Adipose tissue (tissue), 3 donors: ENCODE measurements around the gene TNK2. TPM values are rescaled to one million over a fixed set of nuclear protein-coding genes. Genes with fewer than 3 reads are reported as not detected.
"Not testable (repeated sequence)": the region's sequence is repeated elsewhere in the genome, so short reads cannot be mapped to it uniquely, and the experiment has no call there.

Experiments
- H3K27ac ChIP-seq: one replicate; pipeline ENCODE4 v1.5.1; 2013; ENCODE audit warnings: low read depth, low read length
- WGBS, 3 donors: extraction: QIAGEN DNeasy Blood & Tissue Kit; methylation state at CpG; one replicate each; pipeline ENCODE4 v1.1.7; 2013; 5-methylcytosine and 5-hydroxymethylcytosine counted together
- polyA plus RNA-seq, 3 donors: library from polyadenylated mRNA; stranded (reverse); fragments of 200-250 nt; gene quantifications; one replicate each; pipeline ENCODE4 v1.2.3, GENCODE V29; 2013
- donor health status: healthy with polysubstance abuse.
- donor health status: Bipolar disorder and iron deficiency.
- donor health status: healthy.

The TNK2 gene
- polyA plus RNA-seq, 3 donors, result 19.7 to 51.6 (median 43.1) TPM

GRCh38 chr3:195929452-195929851 is 21.1 kb upstream of the TNK2 start:
- 66 to 82% (median 76%) methylated on average over 3 of the region's 3 CpGs for WGBS, 3 donors
- H3K27ac ChIP-seq, result no peak overlapping the region

DNA sequence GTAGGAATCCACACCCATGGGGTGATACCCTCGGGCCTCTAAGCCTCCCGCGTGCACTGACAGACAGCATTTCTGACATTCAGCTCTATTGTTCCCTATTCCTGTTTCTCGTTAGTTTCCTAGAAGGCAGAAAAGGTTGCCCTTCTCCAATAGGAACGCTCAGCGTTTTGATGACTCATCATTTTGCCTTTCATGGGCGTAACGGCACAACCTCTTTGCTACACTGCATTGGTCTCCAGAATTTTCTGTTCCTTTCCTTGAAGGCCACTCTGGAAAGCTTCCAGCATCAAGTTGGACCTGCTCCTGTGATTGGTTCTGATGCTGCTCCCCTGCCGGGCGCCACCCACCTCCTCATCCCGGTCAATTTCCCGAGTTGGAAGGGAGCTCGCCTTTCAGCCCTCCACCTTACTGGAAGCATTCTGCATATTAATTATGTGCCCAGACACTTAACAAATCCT is 13.0 kb upstream of the TNK2 start:
- H3K27ac ChIP-seq, result no peak overlapping the region
- WGBS, 3 donors, result 54 to 64% (median 61%) methylated on average over 13 of the region's 13 CpGs

DNA sequence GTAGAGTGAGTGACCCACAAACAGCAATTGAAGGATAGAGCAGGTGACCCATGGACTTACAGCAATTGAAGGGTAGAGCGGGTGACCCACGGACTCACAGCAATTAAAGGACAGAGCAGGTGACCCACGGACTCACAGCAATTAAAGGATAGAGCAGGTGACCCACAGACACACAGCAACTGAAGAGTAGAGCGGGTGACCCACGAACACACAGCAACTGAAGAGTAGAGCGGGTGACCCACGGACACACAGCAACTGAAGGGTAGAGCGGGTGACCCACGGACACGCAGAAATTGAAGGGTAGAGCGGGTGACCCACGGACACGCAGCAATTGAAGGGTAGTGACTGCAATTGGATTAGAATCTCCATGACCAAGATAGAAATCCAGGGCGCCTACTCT is 9.8 kb upstream of the TNK2 start:
- WGBS, 3 donors, result 91 to 96% (median 94%) methylated on average over 14 of the region's 14 CpGs
- no peak overlapping the region for H3K27ac ChIP-seq

GRCh38 chr3:195916991-195917390 is 8.6 kb upstream of the TNK2 start:
- 82 to 97% (median 94%) methylated on average over 9 of the region's 9 CpGs for whole genome bisulfite sequencing, 3 donors
- H3K27ac ChIP-seq, result no peak overlapping the region

GRCh38 chr3:195916291-195916690 is 7.9 kb upstream of the TNK2 start:
- 66 to 82% (median 81%) methylated on average over 6 of the region's 6 CpGs for WGBS, 3 donors

GRCh38 chr3:195914648-195915473 is 6.5 kb upstream of the TNK2 start:
- no peak overlapping the region for H3K27ac ChIP-seq
- WGBS, 3 donors, result 23 to 29% (median 25%) methylated on average over 14 of the region's 14 CpGs

More at GRCh38 chr3:195916291-195916690, 7.9 kb upstream of the TNK2 start:
- H3K27ac ChIP-seq, result no peak overlapping the region

DNA sequence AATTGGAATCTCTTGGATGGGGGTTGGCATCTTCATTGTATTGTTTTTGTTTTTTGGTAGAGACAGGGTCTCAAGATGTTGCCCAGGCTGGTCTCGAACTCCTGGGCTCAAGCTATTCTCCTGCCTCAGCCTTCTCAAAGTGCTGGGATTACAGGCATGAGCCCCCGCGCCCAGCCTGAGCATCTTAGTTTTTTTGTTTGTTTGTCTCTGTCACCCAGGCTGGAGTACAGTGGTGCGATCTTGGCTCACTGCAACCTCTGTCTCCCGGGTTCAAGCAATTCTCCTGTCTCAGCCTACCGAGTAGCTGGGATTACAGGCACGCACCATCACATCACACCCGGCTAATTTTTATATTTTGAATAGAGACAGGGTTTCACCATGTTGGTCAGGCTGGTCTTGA is 5.8 kb upstream of the TNK2 start:
- not testable (repeated sequence) for H3K27ac ChIP-seq
- 93 to 95% (median 94%) methylated on average over 8 of the region's 8 CpGs for WGBS, 3 donors

DNA sequence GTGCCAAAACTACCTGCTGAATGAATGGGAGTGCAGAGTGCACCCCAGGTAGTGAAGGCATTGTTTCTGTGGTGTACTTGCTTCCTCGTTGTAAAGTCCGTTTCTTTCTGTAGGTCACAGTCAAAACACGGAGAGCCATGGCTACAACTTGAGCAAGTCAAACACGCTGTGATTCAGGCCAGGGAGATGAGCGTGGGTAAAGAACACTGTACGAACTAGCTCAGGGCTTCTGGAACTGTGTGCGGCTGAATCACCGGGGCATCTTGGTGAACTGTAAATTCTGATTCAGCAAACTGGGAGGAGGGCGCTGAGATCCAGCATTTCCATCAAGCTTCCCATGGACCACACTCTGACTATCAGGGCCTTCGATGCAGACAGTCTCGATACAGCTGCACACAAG is 5.0 kb upstream of the TNK2 start:
- H3K27ac ChIP-seq, result no peak overlapping the region

DNA sequence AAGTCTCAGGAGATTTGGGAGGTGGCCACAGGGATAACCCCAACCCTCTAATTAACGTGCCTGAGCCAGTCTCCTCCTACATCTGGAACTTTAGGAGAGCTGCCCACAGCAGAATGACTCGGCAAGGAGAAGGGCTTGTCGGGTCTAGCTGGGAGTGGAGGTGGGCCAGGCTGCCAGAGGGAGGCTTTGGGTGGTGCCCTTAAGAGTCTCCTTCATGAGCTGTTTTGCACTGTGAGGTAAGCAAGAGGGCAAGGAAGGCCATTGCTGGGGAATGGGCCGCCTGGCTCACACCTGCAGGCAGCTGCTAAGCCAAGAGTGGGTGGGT is 3.6 kb upstream of the TNK2 start:
- H3K27ac ChIP-seq, result no peak overlapping the region
- WGBS, 3 donors, result 59 to 82% (median 65%) methylated on average over 4 of the region's 4 CpGs

More for the DNA sequence above, 5.0 kb upstream of the TNK2 start:
- WGBS, 3 donors, result 91 to 93% (median 93%) methylated on average over 11 of the region's 11 CpGs

- H3K27ac ChIP-seq, result no peak overlapping the region
- 87 to 92% (median 90%) methylated on average over 14 of the region's 14 CpGs for WGBS, 3 donors
Measured at GRCh38 chr3:195911041-195911945, 2.9 kb upstream of the TNK2 start.

- WGBS, 3 donors, result 87 to 92% (median 91%) methylated on average over 8 of the region's 8 CpGs
- H3K27ac ChIP-seq, result no peak overlapping the region
Measured at GRCh38 chr3:195910499-195910845, 2.1 kb upstream of the TNK2 start.

DNA sequence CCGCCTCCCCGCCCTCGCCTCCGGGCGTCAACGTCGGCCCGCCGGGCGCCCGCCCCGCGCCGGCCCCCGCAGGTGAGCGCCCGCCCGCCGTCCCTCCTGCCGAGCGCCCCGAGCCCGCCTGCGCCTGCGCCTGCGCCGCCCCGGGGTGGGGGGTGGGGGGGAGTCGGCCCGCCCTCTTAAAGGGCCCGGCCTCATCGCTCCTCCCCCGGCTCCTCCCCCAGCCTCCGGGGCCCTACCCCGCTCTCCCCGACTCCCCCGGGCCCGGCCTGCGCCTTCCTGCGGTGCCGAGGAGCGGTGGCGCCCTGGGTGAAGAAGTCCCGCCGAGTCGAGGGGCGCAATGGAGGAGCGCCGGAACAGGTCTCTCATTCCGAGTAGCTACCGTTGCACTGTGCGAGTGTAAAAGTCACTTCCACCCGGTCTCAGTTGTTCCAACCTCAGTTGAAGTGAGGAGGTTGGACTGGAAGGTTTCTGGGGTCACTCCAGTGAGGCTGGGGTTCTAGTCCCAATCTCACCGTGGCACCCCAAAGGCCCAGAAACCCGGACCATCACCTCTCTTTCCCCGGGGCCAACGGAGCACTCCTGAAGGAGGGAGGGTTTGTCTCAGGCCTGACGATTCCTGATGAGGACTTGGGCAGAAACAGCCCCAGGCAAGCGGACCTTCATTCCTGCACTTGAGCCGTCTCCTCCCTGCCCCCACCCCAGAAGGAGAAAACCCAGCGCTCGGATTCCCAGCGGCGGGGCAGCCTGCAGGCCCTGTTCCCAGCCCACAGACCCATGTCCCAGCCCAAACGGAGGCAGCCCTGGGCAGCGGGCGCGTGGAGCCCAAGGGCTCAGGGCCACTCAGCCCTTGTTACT is 1.5 kb upstream of the TNK2 start:
- WGBS, 3 donors, result 14 to 17% (median 15%) methylated on average over 36 to 67 of the region's 68 CpGs
- H3K27ac ChIP-seq, result no peak overlapping the region

- no peak overlapping the region for H3K27ac ChIP-seq
- 1% methylated on average over 48 to 101 of the region's 103 CpGs for WGBS, 3 donors
Measured at GRCh38 chr3:195908694-195909581, 587 bp upstream of the TNK2 start.

DNA sequence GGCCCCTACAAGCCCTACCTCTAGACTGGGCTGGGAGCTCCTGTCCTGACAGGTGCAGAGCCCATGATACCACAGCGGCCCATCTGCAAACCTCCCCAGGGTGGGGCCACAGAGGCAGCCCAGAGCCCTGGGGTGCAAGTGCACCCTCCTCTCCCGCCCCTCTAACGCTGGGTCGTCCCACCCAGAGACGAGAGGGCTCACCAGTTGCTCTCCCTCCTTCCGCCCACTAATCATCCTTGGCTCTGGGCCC is 742 bp downstream of the TNK2 start:
- 14 to 29% (median 14%) methylated on average over 6 of the region's 6 CpGs for WGBS, 3 donors
- no peak overlapping the region for H3K27ac ChIP-seq

GRCh38 chr3:195906865-195907683 is 1.3 kb downstream of the TNK2 start:
- no peak overlapping the region for H3K27ac ChIP-seq
- WGBS, 3 donors, result 32 to 43% (median 38%) methylated on average over 23 of the region's 23 CpGs

DNA sequence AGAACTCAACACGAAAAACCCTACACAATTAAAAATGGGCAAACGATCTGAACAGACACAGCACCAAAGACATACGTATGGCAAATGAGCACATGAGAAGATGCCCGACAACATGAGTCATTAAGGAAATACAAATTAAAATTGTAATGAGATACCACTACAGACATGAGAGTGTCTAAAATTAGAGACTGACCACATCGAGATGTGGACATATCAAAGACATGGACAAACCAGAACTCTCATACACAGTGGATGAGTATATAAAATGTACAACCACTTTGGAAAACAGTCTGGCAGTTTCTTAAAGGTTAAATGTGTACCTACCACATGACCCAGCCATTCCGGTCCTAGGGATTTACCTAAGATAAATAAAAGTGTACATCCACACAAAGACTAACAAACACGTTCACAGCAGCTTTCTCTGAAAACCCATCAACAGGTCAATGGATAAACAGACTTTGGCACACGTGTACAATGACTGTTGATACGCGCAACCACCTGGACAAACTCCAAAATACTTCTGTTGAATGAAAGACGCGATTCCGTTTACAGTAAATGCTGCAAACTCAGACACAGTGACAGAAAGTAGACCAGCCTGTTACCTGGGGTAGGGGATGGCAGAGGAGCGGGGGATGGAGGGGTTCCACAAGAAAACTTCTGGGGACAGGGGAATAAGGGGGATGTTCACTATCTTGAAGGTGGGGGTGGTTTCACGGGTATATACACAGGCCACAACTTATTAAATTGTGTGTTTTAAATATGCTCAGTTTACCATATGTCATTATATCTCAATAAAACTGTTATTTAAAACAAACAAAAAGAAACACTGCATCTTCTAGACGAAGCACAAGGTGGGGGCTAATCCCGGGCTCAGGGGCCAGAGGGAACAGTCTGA is 2.1 kb downstream of the TNK2 start:
- no peak overlapping the region for H3K27ac ChIP-seq
- 40 to 54% (median 53%) methylated on average over 17 of the region's 17 CpGs for WGBS, 3 donors
